Suprapubic skin (tissue), 3 donors: ENCODE results near the gene GIMAP5.

Experiments used
- POLR2AphosphoS5 ChIP-seq, 3 donors: sonication (generic); formaldehyde crosslinking; IDR thresholded peaks; one replicate each; pipeline ENCODE4 v1.6.1; 2017; ENCODE audit warnings: antibody characterized with exemption in 3 of 3
- TF ChIP-seq, protein P1 (sequence below), 2 donors: fragments of 200-600 bp in 1 of 2; fragments of 450-650 bp in 1 of 2; sonication (generic) in 1 of 2; IDR thresholded peaks; one replicate each; pipeline ENCODE4 v1.5.1; 2016 to 2019; ENCODE audit warnings: antibody characterized with exemption in 2 of 2, mild to moderate bottlenecking in 1 of 2, moderate library complexity in 1 of 2

DNA sequence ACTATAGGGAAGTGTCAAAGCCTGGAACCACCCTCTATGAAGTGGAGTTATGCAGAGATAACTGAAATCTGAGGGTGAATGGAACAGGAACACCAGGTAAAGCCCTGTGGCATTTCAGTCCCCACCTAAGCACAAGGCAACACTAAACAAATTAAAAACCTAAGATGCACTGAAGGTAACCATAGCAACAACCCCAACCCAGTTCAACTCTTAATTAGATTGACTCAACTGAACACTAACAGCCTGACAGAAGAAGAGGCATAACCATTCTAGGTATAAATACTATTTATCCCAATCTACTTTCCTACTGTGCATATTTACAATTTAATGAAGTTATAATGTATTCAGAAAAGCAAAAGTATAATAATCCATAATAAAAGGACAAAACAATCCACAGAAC lies 9.2 kb upstream of the GIMAP5 start:
- TF ChIP-seq, protein P1, sequence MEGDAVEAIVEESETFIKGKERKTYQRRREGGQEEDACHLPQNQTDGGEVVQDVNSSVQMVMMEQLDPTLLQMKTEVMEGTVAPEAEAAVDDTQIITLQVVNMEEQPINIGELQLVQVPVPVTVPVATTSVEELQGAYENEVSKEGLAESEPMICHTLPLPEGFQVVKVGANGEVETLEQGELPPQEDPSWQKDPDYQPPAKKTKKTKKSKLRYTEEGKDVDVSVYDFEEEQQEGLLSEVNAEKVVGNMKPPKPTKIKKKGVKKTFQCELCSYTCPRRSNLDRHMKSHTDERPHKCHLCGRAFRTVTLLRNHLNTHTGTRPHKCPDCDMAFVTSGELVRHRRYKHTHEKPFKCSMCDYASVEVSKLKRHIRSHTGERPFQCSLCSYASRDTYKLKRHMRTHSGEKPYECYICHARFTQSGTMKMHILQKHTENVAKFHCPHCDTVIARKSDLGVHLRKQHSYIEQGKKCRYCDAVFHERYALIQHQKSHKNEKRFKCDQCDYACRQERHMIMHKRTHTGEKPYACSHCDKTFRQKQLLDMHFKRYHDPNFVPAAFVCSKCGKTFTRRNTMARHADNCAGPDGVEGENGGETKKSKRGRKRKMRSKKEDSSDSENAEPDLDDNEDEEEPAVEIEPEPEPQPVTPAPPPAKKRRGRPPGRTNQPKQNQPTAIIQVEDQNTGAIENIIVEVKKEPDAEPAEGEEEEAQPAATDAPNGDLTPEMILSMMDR (IDR thresholded peaks at IDR 0.05): no peak
- TF ChIP-seq POLR2AphosphoS5 (IDR thresholded peaks at IDR 0.05): no peak
